Measurements from ENCODE around the gene ERLEC1.

DNA sequence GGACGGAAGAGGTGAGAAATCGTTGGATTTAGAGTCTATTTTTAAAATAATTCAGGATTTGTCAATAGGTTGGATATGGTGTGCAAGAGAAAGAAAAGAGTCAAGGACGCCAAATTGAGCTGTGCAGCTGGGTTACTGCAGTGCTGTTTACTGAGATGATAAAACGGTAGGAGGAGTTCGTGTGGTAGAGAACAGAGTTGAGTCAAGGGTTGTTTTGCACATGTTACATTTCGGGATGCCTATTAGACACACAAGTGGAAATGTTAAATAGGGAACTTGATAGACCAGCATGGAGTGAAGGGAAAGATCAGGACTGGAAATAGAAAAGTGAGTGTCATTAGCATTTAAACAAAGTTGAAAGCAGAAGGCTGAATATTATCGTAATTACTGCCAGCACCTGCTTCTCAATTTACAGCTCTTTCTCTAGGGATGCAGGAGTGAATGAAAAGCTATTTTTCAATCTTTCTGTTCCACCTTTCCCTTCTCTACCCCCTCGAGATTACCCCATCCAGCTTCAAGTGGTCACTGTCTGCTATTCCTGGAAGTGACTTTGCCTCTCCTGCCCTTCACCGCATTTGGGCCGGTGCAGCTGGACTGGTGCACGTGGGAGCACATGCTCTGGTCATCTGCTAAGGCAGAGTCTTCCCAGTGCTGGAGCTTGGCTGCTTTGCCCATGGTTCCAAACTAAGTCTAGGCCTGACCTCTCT is 42.6 kb downstream of the ERLEC1 start:
- TF ChIP-seq CTCF (conservative IDR thresholded peaks at IDR 0.05; ENCODE audit: low read depth, low read length) (no peak), EZH2phosphoT487 (IDR thresholded peaks at IDR 0.05; ENCODE audit: borderline replicate concordance, low read length) (no peak)

All from PC-3 (cell line).